IMR-90 (cell line): ENCODE results near the gene PHAF1. TPM values are rescaled to one million over a fixed set of nuclear protein-coding genes. Genes with fewer than 3 reads are reported as not detected.

Experiments
- ATAC-seq: fragments of 200-7000 bp; cut with Tn5 transposase; 2 replicates; pipeline ENCODE4 v1.9.1; 2020; ENCODE audit warnings: low read depth, mild to moderate bottlenecking, moderate library complexity
- BruUV-seq: library from RNA; stranded (reverse); fragments of 400-500 nt; replicated peaks from 2 replicates; lab custom pipeline; 2021; lab: Mats Ljungman, UMichigan
- CTCF ChIA-PET: fragments of 300-600 bp; formaldehyde crosslinking; extraction: SDS; loops from one replicate; lab custom pipeline; 2021; ENCODE audit warnings: antibody characterized with exemption; lab: Yijun Ruan, JAX
- POLR2A ChIA-PET: fragments of 300-600 bp; sonication (Branson Sonifier 250); formaldehyde crosslinking; loops from one replicate; lab custom pipeline; 2022; ENCODE audit warnings: antibody characterized with exemption; ENCODE audit not compliant: unreplicated experiment; lab: Charles Lee
- DNase-seq: peaks from one replicate; pipeline ENCODE4 v3.0.0; 2013
- H2AFZ ChIP-seq: replicated peaks from 2 replicates; pipeline ENCODE3; 2013; ENCODE audit warnings: low read length, mild to moderate bottlenecking; ENCODE audit not compliant: poor library complexity
- H2AK5ac ChIP-seq: 2 replicates; pipeline ENCODE4 v1.6.1; 2013; ENCODE audit warnings: low read depth, low read length, inconsistent platforms
- H2AK9ac ChIP-seq: replicated peaks from 2 replicates; pipeline ENCODE3; 2013; ENCODE audit warnings: mild to moderate bottlenecking, low read depth, low read length, moderate library complexity; ENCODE audit not compliant: poor library complexity
- H2BK120ac ChIP-seq: 2 replicates; pipeline ENCODE4 v1.6.1; 2013; ENCODE audit warnings: low read depth, low read length, inconsistent platforms
- H2BK15ac ChIP-seq: 3 replicates; pipeline ENCODE4 v1.6.1; 2013; ENCODE audit warnings: low read depth, low read length, inconsistent platforms
- H2BK20ac ChIP-seq: 2 replicates; pipeline ENCODE4 v1.6.1; 2013; ENCODE audit warnings: low read depth, mild to moderate bottlenecking, inconsistent platforms, low read length, moderate library complexity
- H2BK5ac ChIP-seq: 2 replicates; pipeline ENCODE4 v1.6.1; 2013; ENCODE audit warnings: mild to moderate bottlenecking, low read depth, low read length, inconsistent platforms; ENCODE audit not compliant: poor library complexity, severe bottlenecking
- H3K14ac ChIP-seq: replicated peaks from 2 replicates; pipeline ENCODE4 v1.6.1; 2013; ENCODE audit warnings: low read depth, low read length, inconsistent platforms
- H3K18ac ChIP-seq: 2 replicates; pipeline ENCODE4 v1.6.1; 2013; ENCODE audit warnings: low read depth, low read length, control low read depth
- H3K23ac ChIP-seq: 2 replicates; pipeline ENCODE4 v1.6.1; 2013; ENCODE audit warnings: low read depth, low read length, inconsistent platforms
- H3K27ac ChIP-seq: 2 replicates; pipeline ENCODE4 v1.5.1; 2013; ENCODE audit warnings: mild to moderate bottlenecking, control low read depth, low read length; ENCODE audit not compliant: insufficient read depth
- H3K27me3 ChIP-seq: 2 replicates; pipeline ENCODE4 v1.6.1; 2013; ENCODE audit warnings: low read length; ENCODE audit not compliant: control insufficient read depth, insufficient read depth
- H3K36me3 ChIP-seq: 2 replicates; pipeline ENCODE4 v1.6.1; 2013; ENCODE audit warnings: low read length, mixed read lengths; ENCODE audit not compliant: control insufficient read depth, insufficient read depth
- H3K4ac ChIP-seq: 2 replicates; pipeline ENCODE4 v1.6.1; 2013; ENCODE audit warnings: low read depth, low read length, inconsistent platforms
- H3K4me1 ChIP-seq: 2 replicates; pipeline ENCODE4 v1.6.1; 2013; ENCODE audit warnings: low read length, mixed read lengths; ENCODE audit not compliant: control insufficient read depth, insufficient read depth
- H3K4me2 ChIP-seq: 2 replicates; pipeline ENCODE4 v1.6.1; 2013; ENCODE audit warnings: low read depth, mild to moderate bottlenecking, control low read depth, low read length, moderate library complexity
- H3K4me3 ChIP-seq: 2 replicates; pipeline ENCODE4 v1.5.1; 2013; ENCODE audit warnings: low read depth, mild to moderate bottlenecking, control low read depth, low read length, moderate library complexity; ENCODE audit not compliant: insufficient read depth
- H3K56ac ChIP-seq: 2 replicates; pipeline ENCODE4 v1.6.1; 2013; ENCODE audit warnings: low read length, inconsistent platforms; ENCODE audit not compliant: insufficient read depth; ENCODE audit errors: extremely low read depth
- H3K79me1 ChIP-seq, 2 experiments: 2 replicates each; pipeline ENCODE4 v1.6.1; 2013; ENCODE audit warnings: low read length in 2 of 2, inconsistent platforms in 1 of 2, low read depth in 1 of 2
- H3K9ac ChIP-seq: 2 replicates; pipeline ENCODE4 v1.6.1; 2013; ENCODE audit warnings: low read depth, low read length, control low read depth
- H3K9me1 ChIP-seq: 2 replicates; pipeline ENCODE4 v1.6.1; 2013; ENCODE audit warnings: low read length, inconsistent platforms; ENCODE audit not compliant: insufficient read depth
- H3K9me3 ChIP-seq: 2 replicates; pipeline ENCODE4 v1.6.1; 2013; ENCODE audit warnings: low read length; ENCODE audit not compliant: control insufficient read depth, insufficient read depth
- H4K20me1 ChIP-seq: 2 replicates; pipeline ENCODE4 v1.6.1; 2013; ENCODE audit warnings: low read length, inconsistent platforms; ENCODE audit not compliant: insufficient read depth
- H4K5ac ChIP-seq: 2 replicates; pipeline ENCODE4 v1.6.1; 2013; ENCODE audit warnings: mild to moderate bottlenecking, low read depth, low read length, control low read depth
- H4K8ac ChIP-seq, 2 experiments: 2 replicates each; pipeline ENCODE4 v1.6.1; 2013; ENCODE audit warnings: low read depth in 2 of 2, low read length in 2 of 2, control low read depth in 1 of 2, inconsistent platforms in 1 of 2
- H4K91ac ChIP-seq: 2 replicates; pipeline ENCODE4 v1.6.1; 2013; ENCODE audit warnings: low read depth, low read length, inconsistent platforms; ENCODE audit not compliant: insufficient read depth
- CEBPB ChIP-seq: IDR thresholded peaks from 2 replicates; pipeline ENCODE4 v1.6.1; 2012; ENCODE audit warnings: low read depth, low read length, improper control_type of control experiment
- CTCF ChIP-seq: conservative IDR thresholded peaks from 2 replicates; pipeline ENCODE4 v1.5.1; 2012; ENCODE audit warnings: mild to moderate bottlenecking, low read depth, low read length, improper control_type of control experiment
- FOS ChIP-seq: fragments of 150-350 bp; IDR thresholded peaks from 2 replicates; pipeline ENCODE4 v1.6.1; 2016; ENCODE audit warnings: low read depth, low read length
- MAFK ChIP-seq: IDR thresholded peaks from 2 replicates; pipeline ENCODE4 v1.6.1; 2012; ENCODE audit warnings: low read depth, low read length, improper control_type of control experiment
- NFE2L2 ChIP-seq: fragments of 150-350 bp; IDR thresholded peaks from 2 replicates; pipeline ENCODE4 v1.6.1; 2016; ENCODE audit warnings: low read depth, mild to moderate bottlenecking, low read length
- RFX5 ChIP-seq: IDR thresholded peaks from 2 replicates; pipeline ENCODE4 v1.8.0; 2012; ENCODE audit warnings: low read depth, mild to moderate bottlenecking, low read length, moderate library complexity
- WGBS, 2 experiments: methylation state at CpG; one replicate each; pipeline versions ENCODE4 v1.1.5 to v1.1.7; 2013; ENCODE audit warnings: missing lambda C conversion rate in 2 of 2; ENCODE audit not compliant: insufficient read length in 1 of 2; ENCODE audit errors: extremely low coverage in 2 of 2; 5-methylcytosine and 5-hydroxymethylcytosine counted together
- dilution Hi-C: fragments of 300-500 bp; cut with HindIII; formaldehyde crosslinking; loops from one replicate; pipeline ENCODE4 v1.14.3; 2018; ENCODE audit warnings: low sequenced_read_pairs; ENCODE audit not compliant: unreplicated experiment
- in situ Hi-C: fragments of 300-500 bp; cut with MboI; formaldehyde crosslinking; loops from 3 replicates; pipeline ENCODE4 v1.14.3; 2019; ENCODE audit warnings: low sequenced_read_pairs, inconsistent platforms, mixed read lengths
- intact Hi-C: fragments of 100-400 bp; cut with micrococcal nuclease; formaldehyde crosslinking; loops from 2 replicates; pipeline ENCODE4 v1.10.0; 2022
- polyA plus RNA-seq, 3 experiments: library from polyadenylated mRNA; depleted of rRNA; stranded (reverse); fragments of >200 nt; gene quantifications; 2 replicates each; pipeline ENCODE4 v1.2.3, GENCODE V29; 2012; ENCODE audit warnings: low replicate concordance in 1 of 3
- total RNA-seq: library from RNA; depleted of rRNA; stranded (reverse); fragments of >200 nt; gene quantifications from 2 replicates; pipeline ENCODE4 v1.2.3, GENCODE V29; 2012

PHAF1 gene
- total and polyA plus RNA-seq, 2 of the 4 experiments (the other 2 are of a cell fraction), result 14.0 to 19.8 TPM

DNA sequence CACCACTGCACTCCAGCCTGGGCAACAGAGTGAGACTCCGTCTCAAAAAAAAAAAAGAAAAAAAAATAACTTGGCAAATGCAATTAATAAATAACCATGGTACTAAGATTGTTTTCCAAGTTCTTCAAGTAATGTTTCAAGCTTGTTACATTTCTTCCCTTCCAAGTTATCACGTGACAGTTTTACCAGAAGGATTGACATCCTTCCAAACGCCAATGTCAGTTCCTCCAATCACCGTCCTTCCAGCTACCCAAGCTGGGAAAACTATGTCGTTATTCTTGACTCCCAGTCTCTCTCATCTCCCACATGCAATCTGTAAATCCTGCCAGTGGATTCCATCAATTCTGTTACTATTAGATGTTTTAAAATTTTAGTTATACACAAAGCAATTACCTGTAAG lies 3.9 kb upstream of the PHAF1 start:
- no peak overlapping the region for H2BK15ac ChIP-seq
- H4K20me1 ChIP-seq, result peaks cover 14% of the 10 kb centered on the region
- in situ Hi-C loops, result no loop called here
- no peak for TF ChIP-seq MAFK
- TF ChIP-seq CEBPB, result no peak
- no peak for TF ChIP-seq NFE2L2
- no peak for TF ChIP-seq CTCF
- TF ChIP-seq RFX5, result no peak
- TF ChIP-seq FOS, result no peak
- dilution Hi-C loops, result no loop called here
- H2BK20ac ChIP-seq, result no peak overlapping the region
- no peaks in the 10 kb centered on the region for H3K9me3 ChIP-seq
- H3K14ac ChIP-seq, result no peak overlapping the region
- DNase-seq (no peak), ATAC-seq (no peak)
- H3K9me1 ChIP-seq, result peaks cover 10% of the 10 kb centered on the region
- no peak overlapping the region for H3K56ac ChIP-seq
- POLR2A ChIA-PET, result no interaction called here
- no peak overlapping the region for H3K4ac ChIP-seq
- H2AK5ac ChIP-seq, result no peak overlapping the region
- no peak overlapping the region for H3K9ac ChIP-seq
- no peak overlapping the region for H4K91ac ChIP-seq
- H3K4me2 ChIP-seq, result no peak overlapping the region
- no CpG with 5 or more reads among the region's 5 CpGs for WGBS, 2 experiments
- H2BK5ac ChIP-seq, result no peak overlapping the region
- no peaks in the 10 kb centered on the region for H3K27me3 ChIP-seq
- H3K27ac ChIP-seq, result no peak overlapping the region
- H3K4me3 ChIP-seq, result no peak overlapping the region
- H4K8ac ChIP-seq, result no peak overlapping the region
- H3K4me1 ChIP-seq, result peaks cover 14% of the 10 kb centered on the region
- CTCF ChIA-PET, result interaction anchor here (0.6 kb wide), 1 partner anchor 64 kb away, joined by 5 read pairs; no protein-coding TSS in a partner anchor
- H2BK120ac ChIP-seq, result no peak overlapping the region
- H2AFZ ChIP-seq, result no peak overlapping the region
- no peak overlapping the region for H3K23ac ChIP-seq
- no peaks in the 10 kb centered on the region for H3K36me3 ChIP-seq
- H4K5ac ChIP-seq, result no peak overlapping the region
- H3K18ac ChIP-seq, result no peak overlapping the region
- BruUV-seq, result no TSS peak
- no peak overlapping the region for H2AK9ac ChIP-seq
- intact Hi-C loops, result no loop called here
- H3K79me1 ChIP-seq, result peaks cover 9 to 16% of the 10 kb centered on the region in 2 experiments
